HepG2 (cell line): ENCODE measurements around the gene IFT80. TPM values are rescaled to one million over a fixed set of nuclear protein-coding genes. Genes with fewer than 3 reads are reported as not detected.

Source experiments
- ELF3 ChIP-seq: IDR thresholded peaks from 2 replicates; pipeline ENCODE4 v1.6.1; 2016; ENCODE audit warnings: missing genetic modification reagents, missing compliant biosample characterization
- GABPA ChIP-seq, 2 experiments: IDR thresholded peaks; 2 replicates each; pipeline ENCODE4 v1.6.1; 2011 to 2016; ENCODE audit warnings: low read depth in 2 of 2, low read length in 1 of 2, missing biosample characterization in 1 of 2, missing genetic modification characterization in 1 of 2
- HES4 ChIP-seq: sonication (generic); formaldehyde crosslinking; IDR thresholded peaks from 2 replicates; pipeline ENCODE4 v1.9.0; 2021; ENCODE audit warnings: mild to moderate bottlenecking, missing genetic modification reagents, borderline replicate concordance
- HMG20B ChIP-seq: conservative IDR thresholded peaks from 2 replicates; pipeline ENCODE4 v1.6.1; 2016; ENCODE audit warnings: missing genetic modification reagents, missing compliant biosample characterization
- KDM3A ChIP-seq: IDR thresholded peaks from 2 replicates; pipeline ENCODE4 v1.6.1; 2018; ENCODE audit warnings: low read depth, missing compliant biosample characterization
- MIER2 ChIP-seq: IDR thresholded peaks from 2 replicates; pipeline ENCODE4 v1.6.1; 2016; ENCODE audit warnings: missing biosample characterization, missing genetic modification reagents
- MIXL1 ChIP-seq: IDR thresholded peaks from 2 replicates; pipeline ENCODE4 v1.6.1; 2016
- MTF2 ChIP-seq: sonication (generic); formaldehyde crosslinking; IDR thresholded peaks from 2 replicates; pipeline ENCODE4 v1.5.0; 2020; ENCODE audit warnings: missing genetic modification reagents, borderline replicate concordance
- MYPOP ChIP-seq: sonication (generic); formaldehyde crosslinking; IDR thresholded peaks from 2 replicates; pipeline ENCODE4 v1.8.1; 2023; ENCODE audit warnings: mild to moderate bottlenecking, moderate library complexity, missing genetic modification reagents
- SALL1 ChIP-seq: sonication (generic); formaldehyde crosslinking; IDR thresholded peaks from 2 replicates; pipeline ENCODE4 v1.8.0; 2022; ENCODE audit warnings: mild to moderate bottlenecking, missing genetic modification reagents
- SMARCE1 ChIP-seq: fragments of 450-650 bp; IDR thresholded peaks from 2 replicates; pipeline ENCODE4 v1.6.1; 2017; ENCODE audit warnings: borderline replicate concordance
- STAT5B ChIP-seq: sonication (generic); formaldehyde crosslinking; IDR thresholded peaks from 2 replicates; pipeline ENCODE4 v1.4.0; 2020; ENCODE audit warnings: missing genetic modification reagents
- U2AF1 ChIP-seq: fragments of 200-400 bp; formaldehyde crosslinking; optimal IDR thresholded peaks from 2 replicates; pipeline ENCODE3; 2017; ENCODE audit warnings: mild to moderate bottlenecking, low read depth, low read length
- WIZ ChIP-seq: sonication (generic); formaldehyde crosslinking; IDR thresholded peaks from 2 replicates; pipeline ENCODE4 v1.5.1; 2020; ENCODE audit warnings: mild to moderate bottlenecking, missing genetic modification reagents
- ZBTB2 ChIP-seq: sonication (generic); formaldehyde crosslinking; IDR thresholded peaks from 2 replicates; pipeline ENCODE4 v1.8.0; 2022; ENCODE audit warnings: low read depth, missing genetic modification reagents
- ZFP36L1 ChIP-seq: sonication (generic); formaldehyde crosslinking; IDR thresholded peaks from 2 replicates; pipeline ENCODE4 v1.8.0; 2022; ENCODE audit warnings: mild to moderate bottlenecking, missing genetic modification reagents, moderate library complexity
- ZNF225 ChIP-seq: sonication (generic); formaldehyde crosslinking; IDR thresholded peaks from 2 replicates; pipeline ENCODE4 v1.4.0; 2020; ENCODE audit warnings: mild to moderate bottlenecking, missing genetic modification reagents
- ZNF543 ChIP-seq: sonication (generic); formaldehyde crosslinking; IDR thresholded peaks from 2 replicates; pipeline ENCODE4 v1.4.0; 2020; ENCODE audit warnings: mild to moderate bottlenecking, missing genetic modification reagents
- ZNF781 ChIP-seq: sonication (generic); formaldehyde crosslinking; IDR thresholded peaks from 2 replicates; pipeline ENCODE4 v1.5.1; 2020; ENCODE audit warnings: borderline replicate concordance, mild to moderate bottlenecking, missing genetic modification reagents; ENCODE audit errors: not compliant biosample characterization
- polyA plus RNA-seq, 8 experiments: library from polyadenylated mRNA; depleted of rRNA in 3 of 8; stranded (reverse) in 7 of 8; unstranded in 1 of 8; fragments of >200 nt; fragmentation: Illumina TruSeq in 4 of 8; extraction: Trizol in 4 of 8; gene quantifications; 2 replicates each; pipeline versions ENCODE4 v1.2.1 to v1.2.3, GENCODE V29; 2011 to 2016; ENCODE audit warnings: low read depth in 4 of 8, missing spikeins in 1 of 8, mixed read lengths in 1 of 8; ENCODE audit not compliant: insufficient read depth in 1 of 8
- total RNA-seq, 5 experiments: library from RNA; depleted of rRNA; stranded (reverse); fragments of >200 nt; fragmentation: Illumina TruSeq; extraction: Trizol; gene quantifications; 2 replicates each; pipeline ENCODE4 v1.2.3, GENCODE V29; 2016; ENCODE audit warnings: low read depth in 1 of 5
- TF ChIP-seq, protein P1 (sequence below): sonication (generic); formaldehyde crosslinking; conservative IDR thresholded peaks from 2 replicates; pipeline ENCODE4 v1.4.0; 2020; ENCODE audit warnings: missing genetic modification reagents
- TF ChIP-seq, protein P2 (sequence below): sonication (generic); formaldehyde crosslinking; IDR thresholded peaks from 2 replicates; pipeline ENCODE4 v1.4.0; 2020; ENCODE audit warnings: missing genetic modification reagents
- TF ChIP-seq, protein P3 (sequence below): sonication (generic); formaldehyde crosslinking; IDR thresholded peaks from 2 replicates; pipeline ENCODE4 v1.8.0; 2022; ENCODE audit warnings: mild to moderate bottlenecking, missing genetic modification reagents

IFT80 gene
- total and polyA plus RNA-seq, 2 of the 13 experiments (the other 11 are each of a cell fraction or from before 2014, with no cell fraction given), result 11.4 to 15.7 TPM

DNA sequence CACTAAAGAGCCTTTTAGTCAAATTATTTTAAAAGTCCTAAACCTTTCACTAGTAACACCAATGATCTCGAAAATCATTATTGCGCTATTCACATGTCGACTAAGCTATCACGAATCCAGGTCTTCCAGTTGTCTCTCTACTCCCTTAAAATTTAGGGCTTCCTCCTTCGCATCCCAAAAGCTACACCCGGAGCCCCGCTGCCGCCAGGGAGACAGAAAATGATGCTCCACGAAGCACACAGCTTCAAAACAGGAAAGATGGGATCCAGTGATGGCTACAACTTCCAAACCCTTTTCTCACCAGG, 253 bp downstream of the IFT80 start (continued):
- 0 out of 2 replicates have a peak, but pooled peaks have one; percentile 18 for TF ChIP-seq SALL1 (CRISPR knock-in tag)
- no peak for TF ChIP-seq SMARCE1
- TF ChIP-seq MYPOP, result no peak
- TF ChIP-seq STAT5B (CRISPR knock-in tag), result no peak
- TF ChIP-seq ZFP36L1, result no peak
- no peak for TF ChIP-seq ZNF543 (CRISPR knock-in tag)
- no peak for TF ChIP-seq GABPA (IDR thresholded peaks at IDR 0.05; ENCODE audit: low read depth, low read length)
- TF ChIP-seq GABPA (CRISPR knock-in tag; IDR thresholded peaks at IDR 0.05; ENCODE audit: low read depth), result no peak
- no peak for TF ChIP-seq ELF3
- TF ChIP-seq, protein P1, sequence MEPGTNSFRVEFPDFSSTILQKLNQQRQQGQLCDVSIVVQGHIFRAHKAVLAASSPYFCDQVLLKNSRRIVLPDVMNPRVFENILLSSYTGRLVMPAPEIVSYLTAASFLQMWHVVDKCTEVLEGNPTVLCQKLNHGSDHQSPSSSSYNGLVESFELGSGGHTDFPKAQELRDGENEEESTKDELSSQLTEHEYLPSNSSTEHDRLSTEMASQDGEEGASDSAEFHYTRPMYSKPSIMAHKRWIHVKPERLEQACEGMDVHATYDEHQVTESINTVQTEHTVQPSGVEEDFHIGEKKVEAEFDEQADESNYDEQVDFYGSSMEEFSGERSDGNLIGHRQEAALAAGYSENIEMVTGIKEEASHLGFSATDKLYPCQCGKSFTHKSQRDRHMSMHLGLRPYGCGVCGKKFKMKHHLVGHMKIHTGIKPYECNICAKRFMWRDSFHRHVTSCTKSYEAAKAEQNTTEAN (CRISPR knock-in tag), result no peak
- no peak for TF ChIP-seq U2AF1
- TF ChIP-seq ZBTB2 (CRISPR knock-in tag), result no peak
- no peak for TF ChIP-seq HES4 (CRISPR knock-in tag)
- TF ChIP-seq, protein P2, sequence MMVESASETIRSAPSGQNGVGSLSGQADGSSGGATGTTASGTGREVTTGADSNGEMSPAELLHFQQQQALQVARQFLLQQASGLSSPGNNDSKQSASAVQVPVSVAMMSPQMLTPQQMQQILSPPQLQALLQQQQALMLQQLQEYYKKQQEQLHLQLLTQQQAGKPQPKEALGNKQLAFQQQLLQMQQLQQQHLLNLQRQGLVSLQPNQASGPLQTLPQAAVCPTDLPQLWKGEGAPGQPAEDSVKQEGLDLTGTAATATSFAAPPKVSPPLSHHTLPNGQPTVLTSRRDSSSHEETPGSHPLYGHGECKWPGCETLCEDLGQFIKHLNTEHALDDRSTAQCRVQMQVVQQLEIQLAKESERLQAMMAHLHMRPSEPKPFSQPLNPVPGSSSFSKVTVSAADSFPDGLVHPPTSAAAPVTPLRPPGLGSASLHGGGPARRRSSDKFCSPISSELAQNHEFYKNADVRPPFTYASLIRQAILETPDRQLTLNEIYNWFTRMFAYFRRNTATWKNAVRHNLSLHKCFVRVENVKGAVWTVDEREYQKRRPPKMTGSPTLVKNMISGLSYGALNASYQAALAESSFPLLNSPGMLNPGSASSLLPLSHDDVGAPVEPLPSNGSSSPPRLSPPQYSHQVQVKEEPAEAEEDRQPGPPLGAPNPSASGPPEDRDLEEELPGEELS (CRISPR knock-in tag), result no peak
- no peak for TF ChIP-seq KDM3A
- TF ChIP-seq HMG20B (CRISPR knock-in tag), result no peak
- peak; percentile 40 for TF ChIP-seq ZNF781 (CRISPR knock-in tag)
- TF ChIP-seq MTF2 (CRISPR knock-in tag), result no peak
- TF ChIP-seq WIZ (CRISPR knock-in tag), result no peak
- no peak for TF ChIP-seq MIER2 (CRISPR knock-in tag)
- TF ChIP-seq ZNF225, result no peak
- TF ChIP-seq MIXL1, result no peak
- TF ChIP-seq, protein P3, sequence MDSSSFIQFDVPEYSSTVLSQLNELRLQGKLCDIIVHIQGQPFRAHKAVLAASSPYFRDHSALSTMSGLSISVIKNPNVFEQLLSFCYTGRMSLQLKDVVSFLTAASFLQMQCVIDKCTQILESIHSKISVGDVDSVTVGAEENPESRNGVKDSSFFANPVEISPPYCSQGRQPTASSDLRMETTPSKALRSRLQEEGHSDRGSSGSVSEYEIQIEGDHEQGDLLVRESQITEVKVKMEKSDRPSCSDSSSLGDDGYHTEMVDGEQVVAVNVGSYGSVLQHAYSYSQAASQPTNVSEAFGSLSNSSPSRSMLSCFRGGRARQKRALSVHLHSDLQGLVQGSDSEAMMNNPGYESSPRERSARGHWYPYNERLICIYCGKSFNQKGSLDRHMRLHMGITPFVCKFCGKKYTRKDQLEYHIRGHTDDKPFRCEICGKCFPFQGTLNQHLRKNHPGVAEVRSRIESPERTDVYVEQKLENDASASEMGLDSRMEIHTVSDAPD (CRISPR knock-in tag), result no peak
